Neutrophil (primary cell): Measurements from ENCODE around the gene VAV3.

Source experiments
- H3K27ac ChIP-seq: fragments of 200-600 bp; sonication (generic); 2 replicates; pipeline ENCODE4 v1.5.1; 2016; ENCODE audit warnings: mild to moderate bottlenecking, moderate library complexity
- H3K27me3 ChIP-seq: fragments of 200-600 bp; sonication (generic); 2 replicates; pipeline ENCODE4 v1.6.0; 2016; ENCODE audit warnings: mild to moderate bottlenecking
- H3K36me3 ChIP-seq: fragments of 200-600 bp; sonication (generic); 2 replicates; pipeline ENCODE4 v1.5.1; 2017
- H3K4me1 ChIP-seq, 2 experiments: fragments of 200-600 bp in 1 of 2; sonication (generic) in 1 of 2; 1 replicate in 1 of 2; 2 replicates in 1 of 2; pipeline versions ENCODE4 v1.5.1 to v1.6.1; 2013 to 2016; ENCODE audit warnings: low read depth in 1 of 2, low read length in 1 of 2, mild to moderate bottlenecking in 1 of 2, moderate library complexity in 1 of 2; ENCODE audit not compliant: control insufficient read depth in 1 of 2, insufficient read depth in 1 of 2
- H3K4me3 ChIP-seq, 2 experiments: fragments of 200-600 bp in 1 of 2; sonication (generic) in 1 of 2; 1 replicate in 1 of 2; 2 replicates in 1 of 2; pipeline ENCODE4 v1.5.1; 2013 to 2016; ENCODE audit warnings: low read depth in 1 of 2, low read length in 1 of 2, mild to moderate bottlenecking in 1 of 2, moderate library complexity in 1 of 2
- H3K9me3 ChIP-seq: fragments of 200-600 bp; sonication (generic); 2 replicates; pipeline ENCODE4 v1.5.1; 2016
- CTCF ChIP-seq: fragments of 200-600 bp; sonication (generic); IDR thresholded peaks from 2 replicates; pipeline ENCODE4 v1.5.1; 2016; ENCODE audit warnings: antibody characterized with exemption

The VAV3 gene

GRCh38 chr1:107555578-107555977 is 409.4 kb downstream of the VAV3 start:
- Histone ChIP-seq H3K27ac (no peak overlapping the region), H3K9me3 (no peaks in the 10 kb centered on the region), H3K27me3 (no peaks in the 10 kb centered on the region), H3K36me3 (no peaks in the 10 kb centered on the region), H3K4me1 (no peaks in the 10 kb centered on the region), H3K4me3 (no peak overlapping the region)
- no peak for TF ChIP-seq CTCF

DNA sequence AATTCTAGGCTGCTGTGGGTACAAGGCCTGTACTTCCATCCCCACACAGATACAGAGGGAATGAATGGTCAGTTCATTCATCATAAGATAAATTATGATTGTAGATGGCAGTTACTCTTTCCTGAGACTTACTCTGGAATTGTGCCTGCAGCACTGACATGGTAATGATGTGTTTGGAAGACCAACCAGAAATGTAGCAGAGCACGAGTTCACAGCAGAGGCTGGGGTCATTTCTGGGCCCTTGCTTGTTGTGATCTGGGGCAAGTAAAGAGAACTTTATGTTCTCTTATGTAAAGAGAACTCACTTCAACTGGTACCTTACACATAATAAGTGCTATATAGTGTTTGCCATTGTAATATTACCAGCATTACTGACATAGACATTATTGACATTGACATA is 412.2 kb downstream of the VAV3 start:
- H3K4me1 ChIP-seq, result no peaks in the 10 kb centered on the region
- no peaks in the 10 kb centered on the region for H3K27me3 ChIP-seq
- TF ChIP-seq CTCF, result no peak
- no peak overlapping the region for H3K4me3 ChIP-seq
- H3K9me3 ChIP-seq, result no peaks in the 10 kb centered on the region
- H3K27ac ChIP-seq, result no peak overlapping the region
- no peaks in the 10 kb centered on the region for H3K36me3 ChIP-seq

GRCh38 chr1:107551456-107551855 is 413.5 kb downstream of the VAV3 start:
- no peaks in the 10 kb centered on the region for H3K36me3 ChIP-seq
- TF ChIP-seq CTCF, result no peak
- no peaks in the 10 kb centered on the region for H3K27me3 ChIP-seq

DNA sequence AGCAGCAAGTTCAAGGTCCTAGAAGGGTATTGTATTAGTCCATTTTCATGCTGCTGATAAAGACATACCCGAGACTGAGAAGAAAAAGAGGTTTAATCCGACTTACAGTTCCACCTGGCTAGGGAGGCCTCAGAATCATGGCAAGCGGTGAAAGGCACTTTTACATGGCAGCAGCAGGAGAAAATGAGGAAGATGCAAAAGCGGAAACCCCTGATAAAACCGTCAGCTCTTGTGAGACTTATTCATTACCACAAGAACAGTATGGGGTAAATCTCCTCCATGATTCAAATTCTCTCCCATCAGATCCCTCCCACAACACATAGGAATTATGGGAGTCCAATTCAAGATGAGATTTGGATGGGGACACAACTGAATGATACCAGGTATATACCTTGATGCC is 414.6 kb downstream of the VAV3 start:
- Histone ChIP-seq H3K27ac (no peak overlapping the region), H3K27me3 (no peaks in the 10 kb centered on the region), H3K4me1 (no peaks in the 10 kb centered on the region), H3K9me3 (no peaks in the 10 kb centered on the region), H3K4me3 (no peak overlapping the region), H3K36me3 (no peaks in the 10 kb centered on the region)
- no peak for TF ChIP-seq CTCF

More at GRCh38 chr1:107551456-107551855, 413.5 kb downstream of the VAV3 start:
- Histone ChIP-seq H3K27ac (no peak overlapping the region), H3K9me3 (no peaks in the 10 kb centered on the region), H3K4me1 (no peaks in the 10 kb centered on the region), H3K4me3 (no peak overlapping the region)

DNA sequence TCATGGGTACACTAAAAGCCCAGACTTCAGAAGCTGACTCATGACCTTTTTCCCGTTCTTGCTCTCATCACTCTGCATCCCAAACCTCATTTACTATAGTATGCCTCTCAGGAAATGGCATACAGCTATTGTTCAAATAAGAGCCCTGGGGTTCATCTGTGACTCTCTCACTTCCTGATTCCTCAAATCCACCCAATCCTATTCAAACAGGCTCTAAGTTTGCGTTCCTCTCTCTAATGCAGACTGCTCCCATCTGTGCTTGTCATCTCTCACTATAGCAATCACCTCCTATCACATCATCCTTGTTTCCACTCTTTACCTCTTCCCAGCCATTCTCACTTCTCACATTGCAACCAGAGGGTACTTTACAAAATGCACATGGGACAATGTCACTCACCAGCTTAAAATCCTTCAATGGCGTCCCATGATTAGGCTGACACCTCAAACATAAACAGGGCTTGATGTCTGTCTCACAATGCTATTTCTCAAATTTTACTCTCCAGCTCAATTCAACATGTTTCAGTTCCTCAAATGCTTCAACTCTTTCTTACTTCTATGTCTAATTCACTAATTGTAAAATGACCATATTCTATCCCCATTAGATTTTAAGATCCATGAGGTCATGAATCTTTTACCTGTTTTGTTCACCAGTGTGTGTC is 415.7 kb downstream of the VAV3 start:
- TF ChIP-seq CTCF, result no peak
- no peak overlapping the region for H3K4me3 ChIP-seq
- H3K27ac ChIP-seq, result no peak overlapping the region

DNA sequence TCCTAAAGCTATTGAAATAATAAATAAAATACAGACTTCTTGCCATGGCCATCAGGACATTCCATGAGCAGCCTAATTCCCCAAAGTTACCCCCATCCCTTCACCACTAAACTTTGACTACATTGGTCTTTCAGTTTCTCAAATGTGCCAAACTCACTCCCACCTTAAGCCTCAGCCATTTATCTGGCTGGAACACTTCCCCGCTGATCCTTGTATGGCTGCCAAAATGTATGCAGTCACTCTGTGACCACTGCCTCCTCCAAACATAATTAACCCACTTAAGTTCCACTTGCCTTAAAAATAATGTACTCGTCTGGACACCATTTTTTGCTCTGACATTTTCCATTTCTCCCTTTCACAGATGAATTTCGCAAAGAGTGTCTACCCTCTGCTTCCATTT is 416.7 kb downstream of the VAV3 start:
- no peak overlapping the region for H3K27ac ChIP-seq

More for the DNA sequence above, 415.7 kb downstream of the VAV3 start:
- no peaks in the 10 kb centered on the region for H3K9me3 ChIP-seq
- no peaks in the 10 kb centered on the region for H3K27me3 ChIP-seq
- no peaks in the 10 kb centered on the region for H3K36me3 ChIP-seq
- H3K4me1 ChIP-seq, result no peaks in the 10 kb centered on the region

More for the DNA sequence above, 416.7 kb downstream of the VAV3 start:
- no peaks in the 10 kb centered on the region for H3K36me3 ChIP-seq
- H3K9me3 ChIP-seq, result no peaks in the 10 kb centered on the region
- H3K4me1 ChIP-seq, result no peaks in the 10 kb centered on the region
- TF ChIP-seq CTCF, result no peak
- H3K27me3 ChIP-seq, result no peaks in the 10 kb centered on the region
- H3K4me3 ChIP-seq, result no peak overlapping the region
